CD4-positive, alpha-beta T cell (primary cell): ENCODE results near the gene PTPRD. TPM values are rescaled to one million over a fixed set of nuclear protein-coding genes. Genes with fewer than 3 reads are reported as not detected.

ENCODE experiments used
- ATAC-seq: fragments of 200-7000 bp; cut with Tn5 transposase; one replicate; pipeline ENCODE4 v1.10.0; 2022; ENCODE audit warnings: mild to moderate bottlenecking; ENCODE audit not compliant: poor library complexity
- CTCF ChIA-PET: fragments of 350-600 bp; sonication (Branson Sonifier 250); formaldehyde crosslinking; loops from one replicate; lab custom pipeline; 2021; ENCODE audit warnings: antibody characterized with exemption, inconsistent platforms; lab: Charles Lee
- POLR2A ChIA-PET: fragments of 350-600 bp; sonication (Branson Sonifier 250); formaldehyde crosslinking; loops from one replicate; lab custom pipeline; 2021; ENCODE audit warnings: antibody characterized with exemption, inconsistent platforms; lab: Charles Lee
- DNase-seq, 14 experiments: peaks; one replicate each; pipeline ENCODE4 v3.0.0-alpha.2; 2013 to 2020; ENCODE audit warnings: mixed read lengths in 2 of 14
- H3K27ac ChIP-seq, 2 donors: one replicate each; pipeline versions ENCODE4 v1.5.1 to v1.7.0; 2013; ENCODE audit warnings: low read length in 2 of 2, low read depth in 1 of 2, mild to moderate bottlenecking in 1 of 2
- H3K27me3 ChIP-seq, 2 experiments: 1 replicate in 1 of 2; 2 replicates in 1 of 2; pipeline versions ENCODE4 v1.6.1 to v1.7.0; 2013; ENCODE audit warnings: low read length in 2 of 2, control low read depth in 1 of 2, mild to moderate bottlenecking in 1 of 2, moderate library complexity in 1 of 2; ENCODE audit not compliant: insufficient read depth in 2 of 2, control insufficient read depth in 1 of 2
- H3K36me3 ChIP-seq: one replicate; pipeline ENCODE4 v1.6.1; 2013; ENCODE audit warnings: low read length, control low read depth; ENCODE audit not compliant: insufficient read depth
- H3K4me1 ChIP-seq: one replicate; pipeline ENCODE4 v1.6.1; 2013; ENCODE audit warnings: low read length, control low read depth; ENCODE audit not compliant: insufficient read depth
- H3K4me3 ChIP-seq: one replicate; pipeline ENCODE4 v1.5.1; 2013; ENCODE audit warnings: mild to moderate bottlenecking, low read length, moderate library complexity
- H3K9me3 ChIP-seq, 2 experiments: 1 replicate in 1 of 2; 2 replicates in 1 of 2; pipeline versions ENCODE4 v1.6.1 to v1.7.0; 2013; ENCODE audit warnings: low read length in 2 of 2, mild to moderate bottlenecking in 2 of 2, control low read depth in 1 of 2, moderate library complexity in 1 of 2; ENCODE audit not compliant: control insufficient read depth in 1 of 2, insufficient read depth in 1 of 2
- H3K27ac Mint-ChIP-seq: one replicate; pipeline ENCODE4 v1.8.0; 2020; ENCODE audit warnings: mixed read lengths
- H3K27me3 Mint-ChIP-seq: one replicate; pipeline ENCODE4 v1.8.0; 2021; ENCODE audit warnings: mixed read lengths
- H3K36me3 Mint-ChIP-seq: one replicate; pipeline ENCODE4 v1.8.0; 2021; ENCODE audit warnings: low read depth, mixed read lengths
- H3K4me1 Mint-ChIP-seq: one replicate; pipeline ENCODE4 v1.8.0; 2021; ENCODE audit warnings: low read depth, mixed read lengths
- H3K4me3 Mint-ChIP-seq: one replicate; pipeline ENCODE4 v1.8.0; 2020; ENCODE audit warnings: mild to moderate bottlenecking, mixed read lengths
- H3K9me3 Mint-ChIP-seq: one replicate; pipeline ENCODE4 v1.8.0; 2020; ENCODE audit warnings: mixed read lengths
- CTCF ChIP-seq: fragments of 200-600 bp; IDR thresholded peaks from one replicate; pipeline ENCODE4 v1.8.0; 2022; ENCODE audit warnings: antibody characterized with exemption, mild to moderate bottlenecking
- intact Hi-C, 2 experiments: fragments of 100-400 bp; cut with DNase I in 1 of 2; cut with micrococcal nuclease in 1 of 2; formaldehyde crosslinking; loops; one replicate each; pipeline versions ENCODE4 v1.15.1 to v1.9.0; 2023 to 2025; cut with DNase I, micrococcal nuclease
- total RNA-seq, 174 experiments: library from RNA in 2 of 174; stranded (reverse) in 2 of 174; gene quantifications; one replicate each; pipeline ENCODE4 v1.2.3 and lab custom pipeline; 2021 to 2026

PTPRD gene
- total RNA-seq, 2 experiments from 2014 or later = not detected

DNA sequence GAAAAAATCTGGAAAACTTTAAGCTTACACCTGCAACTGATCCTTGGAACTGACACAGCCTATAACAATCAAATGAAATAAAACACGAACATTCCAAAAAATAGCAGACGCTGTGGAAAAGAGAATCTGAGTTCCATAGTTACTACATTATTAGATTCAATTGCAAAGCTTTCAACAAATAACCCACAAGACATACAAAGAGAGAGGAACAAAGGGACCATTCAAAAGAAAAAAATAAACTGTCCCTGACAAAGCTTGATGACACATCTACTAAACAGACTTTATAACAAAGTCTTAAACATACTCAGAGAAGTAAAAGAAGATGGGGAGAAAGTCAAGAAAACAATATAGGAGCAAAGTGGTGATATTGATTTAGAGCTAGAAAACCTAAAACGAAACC, 1123.6 kb downstream of the PTPRD start:
- Histone ChIP-seq H3K4me1 (no peaks in the 10 kb centered on the region), H3K9me3 (no peaks in the 10 kb centered on the region), H3K4me3 (no peak overlapping the region), H3K36me3 (no peaks in the 10 kb centered on the region), H3K27me3 (no peaks in the 10 kb centered on the region), H3K27ac (no peak overlapping the region)
- ATAC-seq (no peak), DNase-seq (no peak)
- H3K4me1 Mint-ChIP-seq = no peaks in the 10 kb centered on the region
- intact Hi-C loops = no loop called here
- H3K4me3 Mint-ChIP-seq = no peak overlapping the region
- ChIA-PET CTCF (no interaction called here), POLR2A (no interaction called here)
- H3K36me3 Mint-ChIP-seq = no peaks in the 10 kb centered on the region
- no peaks in the 10 kb centered on the region for H3K27me3 Mint-ChIP-seq
- H3K27ac Mint-ChIP-seq = no peak overlapping the region
- peaks cover 13% of the 10 kb centered on the region for H3K9me3 Mint-ChIP-seq
- TF ChIP-seq CTCF = no peak

DNA sequence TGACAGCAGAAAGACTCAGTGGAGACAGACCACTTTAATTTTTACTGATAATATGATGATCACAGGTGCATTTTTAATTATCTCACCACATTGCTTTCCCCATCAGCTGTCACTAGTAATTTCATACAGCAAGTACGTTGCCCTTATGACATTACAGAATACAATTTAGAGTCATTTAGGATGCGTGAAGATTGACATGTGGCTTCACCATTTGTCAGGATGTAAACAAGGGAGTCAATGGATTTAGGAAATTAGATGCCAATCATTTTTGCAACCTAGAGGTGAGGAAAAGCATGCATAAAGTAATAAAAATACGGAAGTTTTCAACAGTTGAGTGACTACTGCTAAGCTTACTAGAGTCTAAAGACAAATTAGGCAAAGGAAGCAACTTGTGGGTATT, 1129.6 kb downstream of the PTPRD start:
- Mint-ChIP-seq H3K27ac (no peak overlapping the region), H3K27me3 (no peaks in the 10 kb centered on the region), H3K4me3 (no peak overlapping the region), H3K4me1 (no peaks in the 10 kb centered on the region), H3K36me3 (no peaks in the 10 kb centered on the region), H3K9me3 (peaks cover 5% of the 10 kb centered on the region)
- ChIA-PET POLR2A (no interaction called here), CTCF (interaction anchor here (1.0 kb wide), 1 partner anchor 8 kb away, joined by 3 read pairs; no protein-coding TSS in a partner anchor)
- no peak for TF ChIP-seq CTCF
- no peaks in the 10 kb centered on the region for H3K9me3 ChIP-seq
- H3K27ac ChIP-seq = no peak overlapping the region
- H3K4me3 ChIP-seq = no peak overlapping the region
- no peaks in the 10 kb centered on the region for H3K36me3 ChIP-seq
- H3K4me1 ChIP-seq = no peaks in the 10 kb centered on the region
- no peaks in the 10 kb centered on the region for H3K27me3 ChIP-seq
- ATAC-seq (no peak), DNase-seq (no peak)
- intact Hi-C loops = no loop called here

DNA sequence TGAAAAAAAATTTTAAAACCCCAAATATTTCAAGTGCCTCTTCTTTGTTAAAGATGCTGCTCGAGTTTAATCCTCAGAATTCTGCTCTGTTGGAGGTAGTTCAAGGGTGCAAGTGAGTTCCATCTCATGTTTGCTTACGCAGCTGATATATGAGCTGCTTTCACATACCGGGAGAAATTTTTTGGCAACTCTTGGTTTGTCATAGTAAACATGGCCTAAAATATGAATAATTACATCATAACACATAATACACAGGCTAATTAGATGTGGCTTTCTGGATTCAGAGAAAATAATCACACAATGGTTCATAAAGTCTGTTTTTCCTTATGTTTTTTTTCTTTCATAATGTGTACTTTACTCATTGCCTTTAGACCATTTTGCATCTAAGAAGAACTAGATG, 1134.1 kb downstream of the PTPRD start:
- no peak for DNase-seq
- no peaks in the 10 kb centered on the region for H3K36me3 ChIP-seq
- no peaks in the 10 kb centered on the region for H3K36me3 Mint-ChIP-seq
- no peaks in the 10 kb centered on the region for H3K27me3 Mint-ChIP-seq
- ChIA-PET CTCF (no interaction called here), POLR2A (no interaction called here)
- no peak overlapping the region for H3K27ac Mint-ChIP-seq
- H3K4me3 ChIP-seq = no peak overlapping the region
- no peaks in the 10 kb centered on the region for H3K27me3 ChIP-seq
- no peak for ATAC-seq
- no peak for TF ChIP-seq CTCF
- H3K4me1 Mint-ChIP-seq = no peaks in the 10 kb centered on the region
- intact Hi-C loops = no loop called here
- H3K4me1 ChIP-seq = no peaks in the 10 kb centered on the region
- no peak overlapping the region for H3K4me3 Mint-ChIP-seq
- H3K9me3 ChIP-seq = peaks cover 0 to 4% of the 10 kb centered on the region in 2 experiments
- no peak overlapping the region for H3K27ac ChIP-seq
- H3K9me3 Mint-ChIP-seq = peaks cover 3% of the 10 kb centered on the region
